NCI-H524 (cell line): ENCODE data around the gene ALOX5.

Source experiments
- DNase-seq, 2 experiments: peaks; one replicate each; lab custom pipeline; 2025; lab: John Stamatoyannopoulos, UW

The ALOX5 gene

GRCh38 chr10:45443101-45444009 is 69.3 kb downstream of the ALOX5 start:
- DNase-seq: no peak

GRCh38 chr10:45444022-45444421 is 70.0 kb downstream of the ALOX5 start:
- DNase-seq: no peak

GRCh38 chr10:45444976-45445898 is 71.2 kb downstream of the ALOX5 start:
- peak in 1 of 2 experiments; percentile 62 for DNase-seq

- no peak for DNase-seq
Observed at GRCh38 chr10:45446858-45447257, 72.8 kb downstream of the ALOX5 start.

GRCh38 chr10:45447416-45447815 is 73.4 kb downstream of the ALOX5 start:
- DNase-seq: no peak

GRCh38 chr10:45450866-45451265 is 76.8 kb downstream of the ALOX5 start:
- no peak for DNase-seq

- no peak for DNase-seq
Observed at GRCh38 chr10:45451407-45451806, 77.4 kb downstream of the ALOX5 start.

- no peak for DNase-seq
Observed at GRCh38 chr10:45452268-45452667, 78.3 kb downstream of the ALOX5 start.

GRCh38 chr10:45452743-45453452 is 78.9 kb downstream of the ALOX5 start:
- no peak for DNase-seq

- DNase-seq: no peak
Observed at GRCh38 chr10:45453639-45454255, 79.7 kb downstream of the ALOX5 start.

- no peak for DNase-seq
Observed at GRCh38 chr10:45454262-45454661, 80.2 kb downstream of the ALOX5 start.

- DNase-seq: no peak
Observed at GRCh38 chr10:45454859-45455258, 80.8 kb downstream of the ALOX5 start.

GRCh38 chr10:45456233-45456632 is 82.2 kb downstream of the ALOX5 start:
- DNase-seq: peak in 1 of 2 experiments; percentile 18

- peak; percentile 65 to 70 for DNase-seq
Observed at GRCh38 chr10:45456822-45457221, 82.8 kb downstream of the ALOX5 start.

- no peak for DNase-seq
Observed at GRCh38 chr10:45457487-45457886, 83.5 kb downstream of the ALOX5 start.

GRCh38 chr10:45460235-45460878 is 86.3 kb downstream of the ALOX5 start:
- DNase-seq: no peak

- no peak for DNase-seq
Observed at GRCh38 chr10:45461034-45461433, 87.0 kb downstream of the ALOX5 start.

- no peak for DNase-seq
Observed at GRCh38 chr10:45463244-45464116, 89.5 kb downstream of the ALOX5 start.

GRCh38 chr10:45464958-45465567 is 91.0 kb downstream of the ALOX5 start:
- peak in 1 of 2 experiments; percentile 28 for DNase-seq

GRCh38 chr10:45466784-45467183 is 92.8 kb downstream of the ALOX5 start:
- no peak for DNase-seq
